ENCODE measurements around the gene RIMS4. TPM values are rescaled to one million over a fixed set of nuclear protein-coding genes. Genes with fewer than 3 reads are reported as not detected.

The RIMS4 gene
- total RNA-seq, 1 donor from 2014 or later = 0.08 TPM

- ATAC-seq = peak; percentile 79
Observed at GRCh38 chr20:44738813-44739477, 71.4 kb downstream of the RIMS4 start.

- no peak for ATAC-seq
Observed at GRCh38 chr20:44737116-44737515, 73.2 kb downstream of the RIMS4 start.

GRCh38 chr20:44736170-44737021, 74.0 kb downstream of the RIMS4 start:
- ATAC-seq = peak; percentile 75

GRCh38 chr20:44735816-44736169, 74.6 kb downstream of the RIMS4 start:
- no peak for ATAC-seq

GRCh38 chr20:44734938-44735337, 75.4 kb downstream of the RIMS4 start:
- no peak for ATAC-seq

GRCh38 chr20:44733341-44734069, 76.8 kb downstream of the RIMS4 start:
- ATAC-seq = peak; percentile 66

- no peak for ATAC-seq
Observed at GRCh38 chr20:44732327-44732726, 78.0 kb downstream of the RIMS4 start.

GRCh38 chr20:44731657-44732056, 78.7 kb downstream of the RIMS4 start:
- no peak for ATAC-seq

GRCh38 chr20:44730441-44730840, 79.9 kb downstream of the RIMS4 start:
- no peak for ATAC-seq

GRCh38 chr20:44728801-44729443, 81.4 kb downstream of the RIMS4 start:
- peak; percentile 72 for ATAC-seq

GRCh38 chr20:44727651-44728050, 82.7 kb downstream of the RIMS4 start:
- no peak for ATAC-seq

- ATAC-seq = no peak
Observed at GRCh38 chr20:44727039-44727438, 83.3 kb downstream of the RIMS4 start.

- no peak for ATAC-seq
Observed at GRCh38 chr20:44725837-44726236, 84.5 kb downstream of the RIMS4 start.

GRCh38 chr20:44724423-44725091, 85.8 kb downstream of the RIMS4 start:
- no peak for ATAC-seq

GRCh38 chr20:44723798-44724362, 86.5 kb downstream of the RIMS4 start:
- ATAC-seq = no peak

- ATAC-seq = no peak
Observed at GRCh38 chr20:44723391-44723790, 87.0 kb downstream of the RIMS4 start.

- ATAC-seq = no peak
Observed at GRCh38 chr20:44722990-44723389, 87.4 kb downstream of the RIMS4 start.

- no peak for ATAC-seq
Observed at GRCh38 chr20:44721785-44722054, 88.6 kb downstream of the RIMS4 start.

GRCh38 chr20:44720997-44721784, 89.2 kb downstream of the RIMS4 start:
- ATAC-seq = no peak

- no peak for ATAC-seq
Observed at GRCh38 chr20:44720621-44720996, 89.7 kb downstream of the RIMS4 start.

- ATAC-seq = no peak
Observed at GRCh38 chr20:44719841-44720240, 90.5 kb downstream of the RIMS4 start.
